ENCODE results near the gene CHRNA9. TPM values are rescaled to one million over a fixed set of nuclear protein-coding genes. Genes with fewer than 3 reads are reported as not detected.

Gene CHRNA9
- polyA plus RNA-seq, 1 of the 3 experiments (the other 2 are of a cell fraction) = 0.05 TPM

DNA sequence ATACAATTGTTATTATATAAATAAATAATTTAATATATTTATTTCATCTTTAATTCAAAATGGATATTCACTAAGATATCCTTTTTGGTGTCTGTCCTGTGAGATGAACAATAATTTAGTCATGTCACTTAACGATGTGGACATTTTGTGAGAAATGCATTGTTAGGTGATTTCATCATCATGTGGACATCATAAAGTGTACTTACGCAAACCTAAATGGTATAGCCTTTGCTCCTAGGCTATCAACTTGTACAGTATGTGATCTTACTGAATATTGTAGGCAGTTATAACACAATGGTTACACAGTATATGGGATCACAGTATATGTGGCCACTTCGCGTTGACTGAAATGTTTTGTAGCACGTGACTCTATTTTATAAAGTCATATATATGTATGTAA is 20.2 kb upstream of the CHRNA9 start:
- H4K20me1 ChIP-seq (ENCODE audit: insufficient read depth) = no peaks in the 10 kb centered on the region
- no peaks in the 10 kb centered on the region for H3K27me3 ChIP-seq (ENCODE audit: insufficient read depth)
- no peaks in the 10 kb centered on the region for H3K9me3 ChIP-seq
- H3F3A ChIP-seq (replicated peaks; ENCODE audit: insufficient read depth) = peaks cover 20% of the 10 kb centered on the region
- no peaks in the 10 kb centered on the region for H3K9me2 ChIP-seq
- no peak for DNase-seq
- 93% methylated on average over 5 of the region's 5 CpGs for WGBS (ENCODE audit: low lambda C conversion rate)
- H3K79me2 ChIP-seq (ENCODE audit: insufficient read depth) = no peaks in the 10 kb centered on the region
- peaks cover 5 to 10% of the 10 kb centered on the region in 2 experiments; a peak in 3 of 4 replicates for H3K4me1 ChIP-seq (ENCODE audit: control insufficient read depth in 1 of 2, insufficient read depth in 2 of 2, low read depth in 1 of 2, low read length in 1 of 2)
- no peaks in the 10 kb centered on the region for H3K36me3 ChIP-seq (replicated peaks in 1 of 2; ENCODE audit: control insufficient read depth in 1 of 2, insufficient read depth in 2 of 2, low read length in 1 of 2)
- H3K4me2 ChIP-seq = no peak overlapping the region
- TF ChIP-seq, protein P1, sequence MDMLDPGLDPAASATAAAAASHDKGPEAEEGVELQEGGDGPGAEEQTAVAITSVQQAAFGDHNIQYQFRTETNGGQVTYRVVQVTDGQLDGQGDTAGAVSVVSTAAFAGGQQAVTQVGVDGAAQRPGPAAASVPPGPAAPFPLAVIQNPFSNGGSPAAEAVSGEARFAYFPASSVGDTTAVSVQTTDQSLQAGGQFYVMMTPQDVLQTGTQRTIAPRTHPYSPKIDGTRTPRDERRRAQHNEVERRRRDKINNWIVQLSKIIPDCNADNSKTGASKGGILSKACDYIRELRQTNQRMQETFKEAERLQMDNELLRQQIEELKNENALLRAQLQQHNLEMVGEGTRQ (IDR thresholded peaks at IDR 0.05; ENCODE audit: borderline replicate concordance, low read depth, low read length) = no peak
- TF ChIP-seq ELF1 (IDR thresholded peaks at IDR 0.05) = no peak
- TF ChIP-seq, protein P2, sequence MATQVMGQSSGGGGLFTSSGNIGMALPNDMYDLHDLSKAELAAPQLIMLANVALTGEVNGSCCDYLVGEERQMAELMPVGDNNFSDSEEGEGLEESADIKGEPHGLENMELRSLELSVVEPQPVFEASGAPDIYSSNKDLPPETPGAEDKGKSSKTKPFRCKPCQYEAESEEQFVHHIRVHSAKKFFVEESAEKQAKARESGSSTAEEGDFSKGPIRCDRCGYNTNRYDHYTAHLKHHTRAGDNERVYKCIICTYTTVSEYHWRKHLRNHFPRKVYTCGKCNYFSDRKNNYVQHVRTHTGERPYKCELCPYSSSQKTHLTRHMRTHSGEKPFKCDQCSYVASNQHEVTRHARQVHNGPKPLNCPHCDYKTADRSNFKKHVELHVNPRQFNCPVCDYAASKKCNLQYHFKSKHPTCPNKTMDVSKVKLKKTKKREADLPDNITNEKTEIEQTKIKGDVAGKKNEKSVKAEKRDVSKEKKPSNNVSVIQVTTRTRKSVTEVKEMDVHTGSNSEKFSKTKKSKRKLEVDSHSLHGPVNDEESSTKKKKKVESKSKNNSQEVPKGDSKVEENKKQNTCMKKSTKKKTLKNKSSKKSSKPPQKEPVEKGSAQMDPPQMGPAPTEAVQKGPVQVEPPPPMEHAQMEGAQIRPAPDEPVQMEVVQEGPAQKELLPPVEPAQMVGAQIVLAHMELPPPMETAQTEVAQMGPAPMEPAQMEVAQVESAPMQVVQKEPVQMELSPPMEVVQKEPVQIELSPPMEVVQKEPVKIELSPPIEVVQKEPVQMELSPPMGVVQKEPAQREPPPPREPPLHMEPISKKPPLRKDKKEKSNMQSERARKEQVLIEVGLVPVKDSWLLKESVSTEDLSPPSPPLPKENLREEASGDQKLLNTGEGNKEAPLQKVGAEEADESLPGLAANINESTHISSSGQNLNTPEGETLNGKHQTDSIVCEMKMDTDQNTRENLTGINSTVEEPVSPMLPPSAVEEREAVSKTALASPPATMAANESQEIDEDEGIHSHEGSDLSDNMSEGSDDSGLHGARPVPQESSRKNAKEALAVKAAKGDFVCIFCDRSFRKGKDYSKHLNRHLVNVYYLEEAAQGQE (IDR thresholded peaks at IDR 0.05; ENCODE audit: low read depth, low read length) = no peak
- no peak for TF ChIP-seq FOXJ3 (CRISPR knock-in tag; IDR thresholded peaks at IDR 0.05)
- no peak for TF ChIP-seq CHD2 (IDR thresholded peaks at IDR 0.05; ENCODE audit: low read length, partially characterized antibody)
- TF ChIP-seq, protein P3, sequence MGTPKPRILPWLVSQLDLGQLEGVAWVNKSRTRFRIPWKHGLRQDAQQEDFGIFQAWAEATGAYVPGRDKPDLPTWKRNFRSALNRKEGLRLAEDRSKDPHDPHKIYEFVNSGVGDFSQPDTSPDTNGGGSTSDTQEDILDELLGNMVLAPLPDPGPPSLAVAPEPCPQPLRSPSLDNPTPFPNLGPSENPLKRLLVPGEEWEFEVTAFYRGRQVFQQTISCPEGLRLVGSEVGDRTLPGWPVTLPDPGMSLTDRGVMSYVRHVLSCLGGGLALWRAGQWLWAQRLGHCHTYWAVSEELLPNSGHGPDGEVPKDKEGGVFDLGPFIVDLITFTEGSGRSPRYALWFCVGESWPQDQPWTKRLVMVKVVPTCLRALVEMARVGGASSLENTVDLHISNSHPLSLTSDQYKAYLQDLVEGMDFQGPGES (IDR thresholded peaks at IDR 0.05; ENCODE audit: low read depth, low read length) = no peak
- no peak for TF ChIP-seq YY1 (IDR thresholded peaks at IDR 0.05; ENCODE audit: low read depth)
- no peak for TF ChIP-seq TEAD4 (IDR thresholded peaks at IDR 0.05; ENCODE audit: borderline replicate concordance, insufficient read depth)
- TF ChIP-seq FOSL2 (IDR thresholded peaks at IDR 0.05; ENCODE audit: borderline replicate concordance, low read depth) = no peak
- TF ChIP-seq FOXM1 (IDR thresholded peaks at IDR 0.05; ENCODE audit: low read depth) = no peak
- no peak for TF ChIP-seq TAF1 (IDR thresholded peaks at IDR 0.05; ENCODE audit: borderline replicate concordance, low read depth, low read length)
- no peak for TF ChIP-seq SMC3 (IDR thresholded peaks at IDR 0.05; ENCODE audit: low read depth, low read length)
- TF ChIP-seq, protein P4, sequence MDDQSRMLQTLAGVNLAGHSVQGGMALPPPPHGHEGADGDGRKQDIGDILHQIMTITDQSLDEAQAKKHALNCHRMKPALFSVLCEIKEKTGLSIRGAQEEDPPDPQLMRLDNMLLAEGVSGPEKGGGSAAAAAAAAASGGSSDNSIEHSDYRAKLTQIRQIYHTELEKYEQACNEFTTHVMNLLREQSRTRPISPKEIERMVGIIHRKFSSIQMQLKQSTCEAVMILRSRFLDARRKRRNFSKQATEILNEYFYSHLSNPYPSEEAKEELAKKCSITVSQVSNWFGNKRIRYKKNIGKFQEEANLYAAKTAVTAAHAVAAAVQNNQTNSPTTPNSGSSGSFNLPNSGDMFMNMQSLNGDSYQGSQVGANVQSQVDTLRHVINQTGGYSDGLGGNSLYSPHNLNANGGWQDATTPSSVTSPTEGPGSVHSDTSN (IDR thresholded peaks at IDR 0.05) = no peak
- no peak for TF ChIP-seq RFX5 (IDR thresholded peaks at IDR 0.05; ENCODE audit: low read length)
- TF ChIP-seq, protein P5, sequence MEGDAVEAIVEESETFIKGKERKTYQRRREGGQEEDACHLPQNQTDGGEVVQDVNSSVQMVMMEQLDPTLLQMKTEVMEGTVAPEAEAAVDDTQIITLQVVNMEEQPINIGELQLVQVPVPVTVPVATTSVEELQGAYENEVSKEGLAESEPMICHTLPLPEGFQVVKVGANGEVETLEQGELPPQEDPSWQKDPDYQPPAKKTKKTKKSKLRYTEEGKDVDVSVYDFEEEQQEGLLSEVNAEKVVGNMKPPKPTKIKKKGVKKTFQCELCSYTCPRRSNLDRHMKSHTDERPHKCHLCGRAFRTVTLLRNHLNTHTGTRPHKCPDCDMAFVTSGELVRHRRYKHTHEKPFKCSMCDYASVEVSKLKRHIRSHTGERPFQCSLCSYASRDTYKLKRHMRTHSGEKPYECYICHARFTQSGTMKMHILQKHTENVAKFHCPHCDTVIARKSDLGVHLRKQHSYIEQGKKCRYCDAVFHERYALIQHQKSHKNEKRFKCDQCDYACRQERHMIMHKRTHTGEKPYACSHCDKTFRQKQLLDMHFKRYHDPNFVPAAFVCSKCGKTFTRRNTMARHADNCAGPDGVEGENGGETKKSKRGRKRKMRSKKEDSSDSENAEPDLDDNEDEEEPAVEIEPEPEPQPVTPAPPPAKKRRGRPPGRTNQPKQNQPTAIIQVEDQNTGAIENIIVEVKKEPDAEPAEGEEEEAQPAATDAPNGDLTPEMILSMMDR (IDR thresholded peaks at IDR 0.05) = no peak
- TF ChIP-seq JUND (IDR thresholded peaks at IDR 0.05) = no peak
- TF ChIP-seq RAD21 (IDR thresholded peaks at IDR 0.05; ENCODE audit: low read length) = no peak
- no peak for TF ChIP-seq EP300 (IDR thresholded peaks at IDR 0.05; ENCODE audit: borderline replicate concordance in 1 of 2, low read depth in 1 of 2, low read length in 1 of 2)
- no peak for TF ChIP-seq GABPA (IDR thresholded peaks at IDR 0.05; ENCODE audit: low read depth)
- TF ChIP-seq RXRA (IDR thresholded peaks at IDR 0.05; ENCODE audit: borderline replicate concordance, low read depth) = no peak
- H3K4me3 ChIP-seq (ENCODE audit: low read depth in 2 of 2, low read length in 1 of 2) = no peak overlapping the region
- ChIA-PET CTCF (interaction anchor here (1.1 kb wide), 1 partner anchor 257 kb away, joined by 3 read pairs; no protein-coding TSS in a partner anchor), POLR2A (no interaction called here)
- no peak overlapping the region for H3K9ac ChIP-seq
- peak overlapping the region in 1 of 2 experiments; percentile 100; a peak in 2 of 4 replicates for H3K27ac ChIP-seq (ENCODE audit: low read depth in 2 of 2, low read length in 1 of 2)
- H2AFZ ChIP-seq (ENCODE audit: low read depth) = no peak overlapping the region
